Activated CD8-positive, alpha-beta memory T cell treated with anti-CD3 and anti-CD28 coated beads, Interleukin-2, amount 50 U/mL, for 1 hour (primary cell): ENCODE results near the gene AHCY.
"Not testable (repeated sequence)": the region's sequence is repeated elsewhere in the genome, so short reads cannot be mapped to it uniquely, and the experiment has no call there.

Experiments used
- DNase-seq: peaks from one replicate; pipeline ENCODE4 v3.0.0-alpha.2; 2020; ENCODE audit errors: extremely low read depth

AHCY gene

DNA sequence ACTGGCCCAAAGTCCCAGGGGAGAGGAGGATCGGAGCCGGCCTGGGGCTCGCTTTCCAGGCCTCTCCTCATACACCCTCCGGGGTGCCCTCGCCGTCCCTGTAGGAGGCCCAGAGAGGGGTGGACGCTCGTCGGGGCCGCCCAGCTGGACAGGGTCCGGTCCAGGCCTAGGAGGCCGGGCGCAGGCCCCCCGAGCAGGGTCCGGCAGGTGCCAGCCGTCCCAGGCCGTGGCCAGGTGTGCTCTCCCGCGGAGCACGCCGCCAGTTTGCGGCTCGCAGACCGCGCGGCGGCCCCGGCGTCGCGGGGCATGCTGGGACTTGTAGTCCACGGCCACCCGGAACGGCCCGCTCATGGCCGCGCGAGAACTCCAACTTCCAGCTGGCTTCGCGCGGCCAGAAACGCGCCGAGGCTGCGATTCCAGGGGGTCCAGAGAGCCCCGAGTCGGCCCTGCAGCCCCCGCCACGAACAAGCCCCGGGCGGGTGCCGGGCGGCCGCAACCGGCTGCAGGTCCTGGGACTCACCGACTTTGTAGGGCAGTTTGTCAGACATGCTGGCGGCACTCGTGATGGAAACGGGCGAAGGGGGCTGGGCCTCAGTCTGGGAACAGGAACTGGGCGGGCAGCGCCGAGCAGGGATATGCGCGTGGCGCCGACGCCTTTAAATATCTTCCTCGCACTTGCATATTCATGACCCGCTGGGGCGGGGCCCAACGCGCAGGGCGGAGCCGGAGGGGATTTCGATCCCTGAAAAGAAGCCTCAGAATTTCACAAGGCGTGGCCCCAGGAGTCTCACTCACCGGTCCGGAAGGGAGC is at the start of gene AHCY:
AHCY (minus strand) TSS at position 633 of the 811 bp plus-strand sequence; CDS start at position 548, 85 bp downstream.
- DNase-seq = peak; percentile 63

DNA sequence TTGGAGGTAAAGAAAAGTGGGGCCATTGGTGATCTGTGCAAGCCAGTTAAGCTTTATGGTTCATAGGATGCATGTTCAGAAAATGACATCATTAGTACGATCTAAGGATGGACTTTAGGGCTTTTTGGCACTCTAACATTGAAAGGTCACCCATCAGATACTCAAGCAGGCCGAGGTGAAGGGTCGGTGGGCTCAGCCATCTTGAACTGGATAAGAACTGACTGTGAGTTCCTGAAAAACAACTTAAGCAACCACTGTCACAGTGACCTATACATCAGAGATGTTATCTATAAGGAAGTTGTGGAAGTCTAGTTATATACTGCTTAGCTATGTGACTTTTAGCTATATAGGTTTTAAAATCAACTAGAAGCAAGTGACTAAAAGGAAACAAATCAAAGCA is 46.9 kb upstream of the AHCY start:
- no peak for DNase-seq

DNA sequence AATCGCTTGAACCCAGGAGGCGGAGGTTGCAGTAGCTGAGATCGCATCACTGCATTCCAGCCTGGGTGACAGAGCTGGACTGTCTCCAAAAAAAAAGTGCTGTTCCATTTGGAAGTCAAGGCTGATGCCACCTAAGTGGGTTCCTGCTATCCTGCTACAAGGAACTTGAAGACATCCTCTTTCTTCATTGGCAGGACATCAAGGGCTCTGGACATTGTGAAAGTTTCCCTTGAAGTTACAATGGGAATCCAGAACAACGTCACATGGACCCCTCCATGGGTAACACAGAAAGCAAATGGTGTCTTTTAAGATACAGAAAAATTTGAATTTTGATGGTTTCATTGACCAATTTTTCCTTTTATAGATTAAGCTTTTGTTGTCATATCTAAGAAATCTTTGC is 44.4 kb upstream of the AHCY start:
- no peak for DNase-seq

DNA sequence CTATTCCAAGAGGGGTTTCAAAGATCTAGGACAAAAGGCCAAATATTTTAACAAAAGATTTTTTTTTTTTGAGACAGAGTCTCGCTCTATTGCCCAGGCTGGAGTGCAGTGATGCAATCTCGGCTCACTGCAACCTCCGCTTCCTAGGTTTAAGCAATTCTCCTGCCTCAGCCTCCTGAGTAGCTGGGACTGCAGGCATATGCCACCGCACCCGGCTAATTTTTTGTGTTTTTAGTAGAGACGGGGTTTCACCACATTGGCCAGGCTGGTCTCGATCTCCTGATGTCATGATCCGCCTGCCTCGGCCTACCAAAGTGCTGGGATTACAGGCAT is 43.3 kb upstream of the AHCY start:
- not testable (repeated sequence) for DNase-seq

DNA sequence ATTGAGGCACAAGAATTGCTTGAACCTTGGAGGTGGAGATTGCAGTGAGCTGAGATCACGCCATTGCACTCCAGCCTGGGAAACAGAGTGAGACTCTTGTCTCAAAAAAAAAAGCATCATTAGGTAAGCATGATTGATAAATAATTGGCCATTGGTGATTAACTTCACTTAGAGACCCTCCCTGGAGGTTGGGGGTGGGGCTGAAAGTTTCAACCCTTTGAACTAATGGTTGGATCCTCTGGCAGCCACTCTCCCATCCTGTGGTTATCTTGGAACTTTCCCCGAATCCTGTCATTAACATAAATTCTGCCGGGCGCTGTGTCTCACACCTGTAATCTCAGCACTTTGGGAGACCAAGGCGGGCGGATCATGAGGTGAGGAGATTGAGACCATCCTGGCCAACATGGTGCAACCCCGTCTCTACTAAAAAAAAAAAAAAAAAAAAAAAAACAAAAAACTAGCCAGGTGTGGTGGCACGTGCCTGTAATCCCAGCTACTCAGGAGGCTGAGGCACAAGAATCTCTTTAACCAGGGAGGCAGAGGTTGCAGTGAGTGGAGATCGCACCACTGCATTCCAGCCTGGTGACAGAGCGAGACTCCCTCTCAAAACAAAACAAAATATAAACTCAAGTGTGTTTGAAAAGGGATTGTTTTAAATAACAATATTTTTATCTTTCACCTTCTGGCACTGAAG is 42.8 kb upstream of the AHCY start:
- DNase-seq = not testable (repeated sequence)

DNA sequence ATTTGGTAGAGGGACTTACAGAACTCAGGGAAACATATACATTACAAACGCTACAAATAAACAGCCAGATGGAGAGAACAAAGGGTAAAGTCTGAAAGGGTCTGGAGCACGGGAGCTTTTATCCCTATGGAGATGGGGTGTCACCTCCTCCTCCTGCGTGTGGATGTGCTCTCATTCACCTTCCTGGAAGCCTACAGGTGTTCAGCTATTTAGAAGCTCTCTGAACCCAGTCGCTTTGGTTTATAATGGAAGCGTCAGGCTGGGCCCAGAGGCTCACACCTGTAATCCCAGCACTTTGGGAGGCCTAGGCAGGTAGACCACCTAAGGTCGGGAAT is 42.2 kb upstream of the AHCY start:
- no peak for DNase-seq

DNA sequence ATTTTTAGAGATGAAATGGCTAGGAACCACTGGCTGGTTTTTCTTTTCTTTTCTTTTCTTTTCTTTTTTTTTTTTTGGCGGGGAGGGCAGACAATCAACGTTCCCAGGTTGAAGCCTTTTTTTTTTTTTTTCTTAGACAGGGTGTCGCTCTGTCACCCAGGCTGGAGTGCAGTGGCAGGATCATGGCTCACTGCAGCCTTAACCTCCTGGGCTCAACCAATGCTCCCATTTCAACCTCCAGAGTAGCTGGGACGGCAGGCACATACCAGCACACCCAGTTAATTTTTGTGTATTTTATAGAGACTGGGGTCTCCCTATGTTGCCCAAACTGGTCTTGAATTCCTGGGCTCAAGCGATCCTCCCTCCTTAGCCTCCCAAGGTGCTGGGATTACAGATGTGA is 41.1 kb upstream of the AHCY start:
- DNase-seq = no peak

DNA sequence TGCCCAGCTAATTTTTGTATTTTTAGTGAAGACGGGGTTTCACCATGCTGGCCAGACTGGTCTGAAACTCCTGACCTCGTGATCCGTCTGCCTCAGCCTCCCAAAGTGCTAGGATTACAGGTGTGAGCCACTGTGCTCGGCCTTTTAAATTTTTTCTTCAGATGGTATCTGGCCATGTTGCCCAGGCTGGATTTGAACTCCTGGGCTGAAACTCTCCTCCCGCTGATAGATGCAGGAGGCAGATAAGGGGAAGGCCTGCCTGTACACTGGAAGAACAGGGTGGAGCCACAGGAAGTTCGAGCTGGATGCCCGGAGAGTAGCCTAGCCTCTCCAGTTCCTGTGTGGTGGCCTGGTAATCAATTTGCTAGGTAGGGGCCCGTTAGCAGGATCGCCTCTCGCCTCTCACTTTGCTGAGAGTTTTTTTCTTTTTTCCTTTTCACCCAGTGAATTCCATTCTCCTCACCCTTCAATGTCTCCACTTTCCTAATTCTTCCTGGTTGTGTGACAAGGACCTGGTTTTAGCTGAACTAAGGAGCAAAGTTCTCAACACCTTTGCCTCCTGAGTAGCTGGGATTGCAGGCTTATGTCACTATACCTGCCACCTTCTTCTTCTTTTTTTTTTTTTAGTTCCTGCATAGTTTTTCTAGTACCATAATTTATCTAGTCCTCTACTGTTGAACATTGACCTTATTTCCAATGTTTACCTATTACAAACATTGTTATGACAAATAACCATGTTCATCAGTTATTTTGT is 40.5 kb upstream of the AHCY start:
- no peak for DNase-seq

DNA sequence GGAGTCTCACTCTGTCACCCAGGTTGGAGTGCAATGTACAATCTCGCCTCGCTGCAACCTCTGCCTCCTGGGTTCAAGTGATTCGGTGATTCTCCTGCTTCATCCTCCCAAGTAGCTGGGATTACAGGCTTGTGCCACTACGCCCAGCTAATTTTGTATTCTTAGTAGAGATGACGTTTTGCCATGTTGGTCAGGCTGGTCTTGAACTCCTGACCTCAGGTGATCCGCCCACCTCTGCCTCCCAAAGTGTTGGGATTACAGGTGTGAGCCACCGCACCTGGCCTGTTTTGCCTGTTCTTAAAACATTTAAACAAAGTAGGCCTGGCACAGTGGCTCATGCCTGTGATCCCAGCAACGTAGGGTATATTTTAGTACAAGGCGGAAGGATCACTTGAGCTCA is 38.0 kb upstream of the AHCY start:
- not testable (repeated sequence) for DNase-seq

DNA sequence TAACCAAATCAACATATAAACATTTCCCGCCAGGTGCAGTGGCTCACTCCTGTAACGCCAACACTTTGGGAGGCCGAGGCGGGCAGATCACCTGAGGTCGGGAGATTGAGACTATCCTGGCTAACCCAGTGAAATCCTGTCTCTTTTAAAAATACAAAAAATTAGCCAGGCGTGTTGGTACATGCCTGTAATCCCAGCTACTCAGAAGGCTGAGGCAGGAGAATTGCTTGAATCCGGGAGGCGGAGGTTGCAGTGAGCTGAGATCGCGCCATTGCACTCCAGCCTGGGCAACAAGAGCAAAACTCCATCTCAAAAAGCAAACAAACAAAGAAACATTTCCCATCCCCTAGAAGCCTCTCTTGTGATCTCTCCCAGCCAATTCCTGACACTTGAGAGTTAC is 37.6 kb upstream of the AHCY start:
- DNase-seq = not testable (repeated sequence)

DNA sequence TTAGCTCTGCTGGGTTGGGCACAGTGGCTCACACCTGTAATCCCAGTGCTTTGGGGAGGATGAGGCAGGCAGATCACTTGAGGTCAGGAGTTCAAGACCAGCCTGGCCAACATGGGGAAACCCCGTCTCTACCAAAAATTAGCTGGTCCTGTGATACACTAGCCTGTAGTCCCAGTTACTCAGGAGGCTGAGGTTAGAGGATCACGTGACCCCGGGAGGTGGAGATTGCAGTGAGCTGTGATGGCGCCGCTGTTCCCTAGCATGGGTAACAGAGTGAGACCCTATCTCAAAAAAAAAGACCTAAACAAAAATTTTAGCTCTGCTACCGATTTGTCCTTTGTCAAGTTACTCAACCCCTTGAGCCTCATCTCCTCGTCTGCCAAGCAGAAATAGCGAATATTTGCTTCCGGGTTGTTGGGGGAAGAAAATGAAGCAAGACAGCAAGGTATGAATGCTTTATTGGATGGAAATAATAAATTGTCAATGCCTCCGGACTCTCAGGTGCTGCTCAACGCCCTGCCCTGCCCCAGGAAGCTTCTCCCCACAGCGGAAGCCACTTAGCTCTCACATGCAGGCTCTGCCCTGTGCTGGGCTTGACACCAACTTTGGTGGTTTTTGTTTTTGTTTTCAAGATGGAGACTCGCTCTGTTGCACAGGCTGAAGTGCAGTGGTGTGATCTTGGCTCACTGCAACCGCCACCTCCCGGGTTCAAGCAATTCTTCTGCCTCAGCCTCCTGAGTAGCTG is 35.0 kb upstream of the AHCY start:
- no peak for DNase-seq

DNA sequence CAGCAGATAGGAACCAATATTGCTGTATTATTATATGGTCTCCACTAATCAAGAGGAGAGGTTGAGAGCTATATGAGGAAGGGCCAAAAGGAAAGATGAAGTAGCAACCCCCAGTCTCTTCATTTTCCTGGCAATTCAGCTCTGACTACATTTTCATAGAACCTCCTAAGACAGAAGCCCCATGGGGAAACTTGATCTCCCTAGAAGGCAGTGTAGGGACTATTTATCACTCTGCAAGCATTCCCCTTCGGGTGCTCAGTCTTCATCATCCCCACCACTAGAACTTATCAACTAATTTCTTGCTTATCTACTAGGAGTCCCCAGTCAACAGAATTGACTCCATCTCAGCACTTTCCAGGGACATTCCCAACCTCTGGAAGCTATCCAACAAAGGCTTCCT is 34.4 kb upstream of the AHCY start:
- DNase-seq = no peak

DNA sequence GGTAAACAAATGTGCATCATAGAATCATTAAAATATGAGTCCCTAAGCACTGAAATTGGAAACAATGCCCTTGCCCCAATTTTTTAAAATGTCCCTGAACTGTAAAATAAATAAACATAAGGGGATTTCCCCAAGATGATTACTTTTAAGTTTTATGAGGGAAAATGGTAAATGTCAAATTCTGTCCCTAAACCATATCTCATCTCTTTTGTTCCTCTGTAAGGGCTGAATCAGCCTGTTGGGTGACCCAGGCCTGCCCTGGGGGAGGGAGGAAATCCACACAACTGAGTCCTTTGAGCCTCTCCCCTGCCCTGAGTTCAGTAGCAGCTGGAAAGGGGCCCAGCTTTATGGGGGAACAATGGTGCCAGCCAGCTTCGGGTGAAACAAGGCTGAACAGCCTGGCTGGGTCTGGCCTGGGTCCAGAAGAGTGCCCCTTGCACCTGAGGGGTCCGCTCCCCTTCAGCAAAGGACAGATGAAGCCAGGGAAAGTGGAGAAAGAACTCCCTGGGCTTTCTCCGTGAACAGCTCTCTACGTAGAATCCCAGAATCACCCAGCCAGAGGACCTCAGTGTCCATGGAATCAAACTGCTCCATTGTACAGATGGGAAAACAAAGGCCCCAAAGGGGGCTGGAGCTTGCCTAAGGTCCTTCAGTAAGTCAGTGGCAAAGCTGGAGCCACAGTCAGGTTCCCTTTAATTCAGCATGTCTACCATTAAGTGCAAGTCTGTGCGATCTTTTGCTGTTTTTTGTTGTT is 31.7 kb upstream of the AHCY start:
- no peak for DNase-seq

DNA sequence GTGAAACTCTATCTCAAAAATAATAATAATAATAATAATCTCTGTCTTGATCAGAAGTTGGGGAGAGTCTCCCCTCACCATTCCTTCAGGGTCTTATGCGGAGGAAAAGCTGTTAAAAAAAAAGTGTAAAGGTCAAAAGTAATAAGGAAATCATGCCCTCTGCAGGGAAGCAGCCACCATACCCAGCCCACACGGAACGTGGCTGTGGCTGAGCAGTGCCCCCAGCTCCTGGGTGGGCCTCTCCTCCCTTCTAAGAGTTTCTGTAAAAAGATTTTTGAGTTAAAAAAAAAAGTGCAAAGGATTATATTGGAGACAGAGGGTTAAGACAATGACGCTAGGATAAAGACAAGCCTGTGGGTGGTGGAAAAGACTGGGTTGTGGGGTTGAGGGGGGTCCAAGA is 30.6 kb upstream of the AHCY start:
- DNase-seq = no peak

DNA sequence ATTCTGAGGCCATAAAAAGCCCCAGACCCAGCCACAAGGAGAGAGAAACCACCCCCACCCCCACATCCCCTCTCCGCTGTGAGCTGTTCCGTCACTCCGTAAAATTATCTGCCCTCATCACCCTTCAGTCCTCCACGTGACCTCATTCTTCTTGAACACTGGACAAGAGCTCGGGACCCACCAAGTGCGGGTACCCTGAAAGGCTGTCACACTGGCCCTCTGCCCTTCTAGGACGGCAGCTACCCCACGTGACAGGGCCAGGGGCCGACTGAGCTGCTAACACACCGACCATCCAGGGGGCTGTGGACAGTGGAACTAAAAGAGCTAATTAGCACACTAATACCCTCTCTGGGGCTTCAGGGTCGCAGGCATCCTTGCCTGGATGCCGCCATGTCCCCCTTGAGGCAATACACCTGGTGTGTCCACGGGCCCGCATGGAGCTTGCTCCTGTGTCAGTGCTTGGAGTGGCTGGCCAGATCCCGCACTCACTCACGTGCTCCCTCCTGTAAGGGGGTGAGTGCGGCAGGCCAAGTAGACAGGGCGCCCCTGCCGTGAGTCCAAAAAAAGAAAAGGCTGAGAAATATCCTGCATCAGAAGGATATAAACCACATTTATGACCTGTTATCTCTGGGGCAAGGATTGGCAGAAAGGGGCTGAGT is 29.2 kb upstream of the AHCY start:
- DNase-seq = no peak

DNA sequence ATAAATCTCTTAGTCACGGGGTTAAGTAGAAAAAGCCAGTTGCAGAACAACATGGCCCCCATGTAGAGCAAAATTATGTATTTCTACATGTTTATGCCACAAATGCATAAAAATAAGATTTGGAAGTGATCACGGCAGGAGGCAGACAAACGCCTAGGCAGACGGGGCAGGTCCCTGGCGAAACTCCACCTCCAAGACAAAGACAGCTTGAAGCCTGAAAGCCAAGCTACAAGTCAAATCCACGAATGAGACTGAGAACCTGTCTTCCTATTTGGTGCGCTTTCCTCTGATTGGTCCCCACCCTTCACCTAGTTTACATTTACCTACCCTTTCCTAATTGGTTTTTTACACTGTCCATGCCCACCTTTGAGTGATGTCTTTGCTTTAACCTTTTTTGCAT is 28.7 kb upstream of the AHCY start:
- no peak for DNase-seq

DNA sequence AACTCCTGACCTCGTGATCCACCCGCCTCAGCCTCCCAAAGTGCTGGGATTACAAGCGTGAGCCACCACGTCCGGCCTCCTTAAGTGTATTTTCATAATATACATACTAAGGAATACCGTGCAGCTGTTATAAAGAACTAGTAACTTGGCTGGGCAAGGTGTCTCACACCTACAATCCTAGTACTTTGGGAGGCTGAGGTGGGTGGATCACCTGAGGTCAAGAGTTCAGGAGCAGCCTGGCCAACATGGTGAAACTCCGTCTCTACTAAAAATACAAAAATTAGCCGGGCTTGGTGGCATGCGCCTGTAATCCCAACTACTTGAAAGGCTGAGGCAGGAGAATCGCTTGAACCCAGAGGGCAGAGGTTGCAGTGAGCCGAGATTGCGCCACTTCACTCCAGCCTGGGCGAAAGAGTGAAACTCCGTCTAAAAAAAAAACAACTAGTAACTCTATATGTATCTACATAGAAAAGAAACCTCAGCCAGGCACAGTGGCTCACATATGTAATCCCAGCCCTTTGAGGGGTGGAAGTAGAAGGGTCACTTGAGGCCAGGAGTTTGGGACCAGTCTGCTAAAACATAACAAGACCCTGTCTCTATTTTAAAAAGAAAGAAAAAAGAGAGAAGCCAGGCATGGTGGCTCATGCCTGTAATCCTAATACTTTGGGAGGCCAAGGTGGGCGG is 27.8 kb upstream of the AHCY start:
- DNase-seq = not testable (repeated sequence)

DNA sequence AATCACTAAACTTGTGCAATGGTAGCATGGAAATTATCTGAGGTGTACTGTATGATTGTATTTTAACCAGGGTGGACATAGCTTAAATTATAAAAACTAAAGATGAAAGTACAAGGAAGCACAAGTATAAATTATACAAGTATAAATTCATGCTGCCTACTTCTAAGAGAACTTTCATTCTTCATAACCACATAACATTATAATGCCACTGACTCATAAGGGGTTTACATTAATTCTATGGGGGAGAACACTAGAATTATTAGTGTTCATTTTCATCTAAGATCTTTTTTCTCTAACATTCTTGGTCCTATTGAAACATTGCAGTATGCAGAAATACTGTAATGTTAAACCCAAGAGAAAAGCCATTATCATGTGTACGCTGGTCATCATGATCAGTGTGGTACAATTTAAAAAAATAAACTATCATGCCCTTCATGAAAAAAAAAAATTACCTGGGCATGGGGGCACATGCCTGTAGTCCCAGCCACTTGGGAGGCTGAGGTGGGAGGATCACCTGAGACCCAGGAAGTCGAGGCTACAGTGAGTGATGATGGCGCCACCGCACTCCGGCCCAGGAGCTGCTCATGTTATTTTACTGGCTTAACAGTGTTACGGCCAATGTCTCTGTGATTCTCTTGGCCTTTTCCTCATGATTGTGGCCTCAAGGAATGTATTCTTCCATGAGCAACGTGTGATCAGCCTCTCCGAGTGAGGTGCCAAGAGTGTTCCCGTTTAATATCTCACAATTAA is 25.9 kb upstream of the AHCY start:
- DNase-seq = no peak

DNA sequence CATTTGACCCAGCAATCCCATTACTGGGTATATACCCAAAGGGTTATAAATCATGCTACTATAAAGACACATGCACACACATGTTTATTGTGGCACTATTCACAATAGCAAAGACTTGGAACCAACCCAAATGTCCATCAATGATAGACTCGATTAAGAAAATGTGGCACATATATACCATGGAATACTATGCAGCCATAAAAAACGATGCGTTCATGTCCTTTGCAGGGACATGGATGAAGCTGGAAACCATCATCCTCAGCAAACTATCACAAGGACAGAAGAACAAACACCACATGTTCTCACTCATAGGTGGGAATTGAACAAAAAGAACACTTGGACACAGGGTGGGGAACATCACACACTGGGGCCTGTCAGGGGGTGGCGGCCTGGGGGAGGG is 25.1 kb upstream of the AHCY start:
- not testable (repeated sequence) for DNase-seq

DNA sequence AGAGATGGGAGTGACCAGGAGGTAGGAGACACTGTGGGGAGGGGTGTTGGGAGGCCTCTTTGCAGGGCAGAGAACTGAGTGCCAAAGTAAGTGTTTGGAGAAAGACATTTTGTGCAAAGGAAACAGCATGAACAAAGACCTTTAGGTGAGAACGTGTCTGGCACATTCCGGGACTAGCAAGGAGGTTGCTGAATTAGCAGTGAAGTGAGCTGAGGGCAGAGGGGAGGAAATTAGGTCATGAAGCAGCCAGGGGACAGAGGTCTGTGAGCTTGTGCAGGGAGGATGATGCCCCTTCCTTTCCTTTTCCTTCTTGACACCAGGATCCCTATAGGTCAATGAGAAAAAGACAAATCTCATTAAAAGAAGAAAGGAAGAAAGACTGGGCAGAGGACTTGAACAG is 21.4 kb upstream of the AHCY start:
- no peak for DNase-seq
